Tibial artery (tissue), 4 donors: ENCODE measurements around the gene ADCY5.
A peak's percentile ranks its signal among the peaks of the same experiment; 100 is the strongest.

Experiments used
- DNase-seq, 2 donors: peaks; one replicate each; pipeline ENCODE4 v3.0.0-alpha.2; 2019
- H3K27ac ChIP-seq, 2 donors: fragments of 200-600 bp; sonication (generic) in 1 of 2; 1 replicate in 1 of 2; 2 replicates in 1 of 2; pipeline ENCODE4 v1.5.1; 2018 to 2019; ENCODE audit warnings: mild to moderate bottlenecking in 1 of 2
- H3K27me3 ChIP-seq, 2 donors: fragments of 200-600 bp; sonication (generic) in 1 of 2; one replicate each; pipeline versions ENCODE4 v1.5.1 to v1.6.0; 2016 to 2019
- H3K36me3 ChIP-seq, 3 donors: fragments of 200-600 bp; sonication (generic) in 2 of 3; one replicate each; pipeline ENCODE4 v1.5.1; 2016 to 2019; ENCODE audit warnings: mild to moderate bottlenecking in 2 of 3
- H3K4me1 ChIP-seq, 4 donors: fragments of 200-600 bp; sonication (generic) in 2 of 4; 1 replicate in 3 of 4; 2 replicates in 1 of 4; pipeline ENCODE4 v1.5.1; 2016 to 2019
- H3K4me3 ChIP-seq, 2 donors: fragments of 200-600 bp; sonication (generic) in 1 of 2; 1 replicate in 1 of 2; 2 replicates in 1 of 2; pipeline ENCODE4 v1.5.1; 2018 to 2019; ENCODE audit warnings: mild to moderate bottlenecking in 2 of 2
- H3K9me3 ChIP-seq, 3 donors: fragments of 200-600 bp; sonication (generic) in 1 of 3; one replicate each; pipeline ENCODE4 v1.5.1; 2016 to 2019
- CTCF ChIP-seq, 2 experiments: fragments of 200-600 bp in 1 of 2; fragments of 450-650 bp in 1 of 2; IDR thresholded peaks; one replicate each; pipeline ENCODE4 v1.5.1; 2017 to 2019; ENCODE audit warnings: antibody characterized with exemption in 2 of 2, mild to moderate bottlenecking in 1 of 2, moderate library complexity in 1 of 2
- intact Hi-C: fragments of 100-400 bp; cut with DNase I; formaldehyde crosslinking; loops from one replicate; pipeline ENCODE4 v1.15.0; 2023; ENCODE audit warnings: low total_unique reads

Gene ADCY5

GRCh38 chr3:123270818-123271217, 178.1 kb downstream of the ADCY5 start:
- intact Hi-C loops = no loop called here
- peaks cover 0 to 13% (median 3%) of the 10 kb centered on the region in 3 donors for H3K36me3 ChIP-seq
- no peaks in the 10 kb centered on the region for H3K9me3 ChIP-seq
- H3K27me3 ChIP-seq = no peaks in the 10 kb centered on the region
- peak in 1 of 2 donors; percentile 19 for DNase-seq
- no peak overlapping the region for H3K27ac ChIP-seq
- no peak overlapping the region for H3K4me3 ChIP-seq
- no peak for TF ChIP-seq CTCF (IDR thresholded peaks at IDR 0.05)
- H3K4me1 ChIP-seq = peaks cover 0 to 7% (median 0%) of the 10 kb centered on the region in 4 donors

GRCh38 chr3:123267821-123268220, 181.1 kb downstream of the ADCY5 start:
- Histone ChIP-seq H3K4me3 (no peak overlapping the region), H3K36me3 (peaks cover 0 to 12% (median 10%) of the 10 kb centered on the region in 3 donors), H3K27ac (no peak overlapping the region), H3K9me3 (no peaks in the 10 kb centered on the region), H3K4me1 (no peaks in the 10 kb centered on the region), H3K27me3 (no peaks in the 10 kb centered on the region)
- intact Hi-C loops = no loop called here
- no peak for DNase-seq
- TF ChIP-seq CTCF (IDR thresholded peaks at IDR 0.05) = no peak

- TF ChIP-seq CTCF (IDR thresholded peaks at IDR 0.05) = no peak
- DNase-seq = no peak
- H3K9me3 ChIP-seq = no peaks in the 10 kb centered on the region
- H3K4me3 ChIP-seq = no peak overlapping the region
- intact Hi-C loops = no loop called here
- H3K27me3 ChIP-seq = no peaks in the 10 kb centered on the region
- no peaks in the 10 kb centered on the region for H3K4me1 ChIP-seq
- peaks cover 0 to 7% (median 6%) of the 10 kb centered on the region in 3 donors for H3K36me3 ChIP-seq
- H3K27ac ChIP-seq = no peak overlapping the region
Observed at GRCh38 chr3:123263941-123264340, 184.9 kb downstream of the ADCY5 start.

GRCh38 chr3:123262868-123263267, 186.0 kb downstream of the ADCY5 start:
- Histone ChIP-seq H3K27ac (no peak overlapping the region), H3K9me3 (no peaks in the 10 kb centered on the region), H3K27me3 (no peaks in the 10 kb centered on the region), H3K36me3 (peaks cover 0 to 7% (median 6%) of the 10 kb centered on the region in 3 donors), H3K4me1 (no peaks in the 10 kb centered on the region), H3K4me3 (no peak overlapping the region)
- TF ChIP-seq CTCF (IDR thresholded peaks at IDR 0.05) = no peak
- no peak for DNase-seq
- intact Hi-C loops = no loop called here

- H3K27me3 ChIP-seq = no peaks in the 10 kb centered on the region
- intact Hi-C loops = no loop called here
- peaks cover 0 to 7% (median 6%) of the 10 kb centered on the region in 3 donors for H3K36me3 ChIP-seq
- H3K9me3 ChIP-seq = no peaks in the 10 kb centered on the region
- H3K4me3 ChIP-seq = no peak overlapping the region
- no peaks in the 10 kb centered on the region for H3K4me1 ChIP-seq
- H3K27ac ChIP-seq = no peak overlapping the region
- no peak for DNase-seq
- no peak for TF ChIP-seq CTCF (IDR thresholded peaks at IDR 0.05)
Observed at GRCh38 chr3:123262226-123262625, 186.7 kb downstream of the ADCY5 start.

GRCh38 chr3:123261666-123262065, 187.2 kb downstream of the ADCY5 start:
- intact Hi-C loops = no loop called here
- Histone ChIP-seq H3K36me3 (peaks cover 0 to 7% (median 6%) of the 10 kb centered on the region in 3 donors), H3K27me3 (no peaks in the 10 kb centered on the region)

More at GRCh38 chr3:123261666-123262065, 187.2 kb downstream of the ADCY5 start:
- H3K9me3 ChIP-seq = no peaks in the 10 kb centered on the region
- no peak overlapping the region for H3K4me3 ChIP-seq
- no peak for DNase-seq
- H3K4me1 ChIP-seq = no peaks in the 10 kb centered on the region
- TF ChIP-seq CTCF (IDR thresholded peaks at IDR 0.05) = no peak
- H3K27ac ChIP-seq = no peak overlapping the region
